Activated T-helper 1 cell treated with anti-CD3 and anti-CD28 coated beads, Interleukin-12 subunit alpha, Interleukin-12 subunit beta, Interleukin-2, Interleukin-4 antibody, amounts not matched to agents 30 ng/mL and 10 ng/mL and 1 ng/mL, durations not matched to agents 14 hours and 24 hours and 36 hours (primary cell): ENCODE data around the gene MYO1B. TPM values are rescaled to one million over a fixed set of nuclear protein-coding genes. Genes with fewer than 3 reads are reported as not detected.
"Not testable (repeated sequence)": the region's sequence is repeated elsewhere in the genome, so short reads cannot be mapped to it uniquely, and the experiment has no call there.

ENCODE experiments used
- DNase-seq: peaks from one replicate; pipeline ENCODE4 v3.0.0; 2021; ENCODE audit warnings: low spot score
- H3K27ac Mint-ChIP-seq: one replicate; pipeline ENCODE4 v1.8.0; 2021; ENCODE audit warnings: mild to moderate bottlenecking, mixed read lengths
- H3K27me3 Mint-ChIP-seq: one replicate; pipeline ENCODE4 v1.8.0; 2022; ENCODE audit warnings: mild to moderate bottlenecking, moderate library complexity, mixed read lengths; ENCODE audit not compliant: insufficient read depth
- H3K36me3 Mint-ChIP-seq: one replicate; pipeline ENCODE4 v1.8.0; 2021; ENCODE audit warnings: low read depth, mixed read lengths
- H3K4me1 Mint-ChIP-seq: one replicate; pipeline ENCODE4 v1.8.0; 2021; ENCODE audit warnings: low read depth, mixed read lengths
- H3K4me3 Mint-ChIP-seq: one replicate; pipeline ENCODE4 v1.8.0; 2021; ENCODE audit warnings: mild to moderate bottlenecking, moderate library complexity, mixed read lengths
- H3K9me3 Mint-ChIP-seq: one replicate; pipeline ENCODE4 v1.8.0; 2021; ENCODE audit warnings: mixed read lengths
- intact Hi-C: fragments of 100-400 bp; cut with micrococcal nuclease; formaldehyde crosslinking; loops from one replicate; pipeline ENCODE4 v1.15.1; 2024
- total RNA-seq: library from RNA; stranded (reverse); gene quantifications from 2 replicates; pipeline ENCODE4 v1.2.3, GENCODE V29; 2022

Gene MYO1B
- total RNA-seq, 1 donor from 2014 or later = 13.2 TPM

GRCh38 chr2:191430476-191430875, 185.3 kb downstream of the MYO1B start:
- Mint-ChIP-seq H3K4me3 (no peak overlapping the region), H3K27me3 (peaks cover 6% of the 10 kb centered on the region), H3K27ac (no peak overlapping the region), H3K9me3 (no peaks in the 10 kb centered on the region), H3K36me3 (no peaks in the 10 kb centered on the region), H3K4me1 (no peaks in the 10 kb centered on the region)
- DNase-seq = no peak
- intact Hi-C loops = no loop called here

DNA sequence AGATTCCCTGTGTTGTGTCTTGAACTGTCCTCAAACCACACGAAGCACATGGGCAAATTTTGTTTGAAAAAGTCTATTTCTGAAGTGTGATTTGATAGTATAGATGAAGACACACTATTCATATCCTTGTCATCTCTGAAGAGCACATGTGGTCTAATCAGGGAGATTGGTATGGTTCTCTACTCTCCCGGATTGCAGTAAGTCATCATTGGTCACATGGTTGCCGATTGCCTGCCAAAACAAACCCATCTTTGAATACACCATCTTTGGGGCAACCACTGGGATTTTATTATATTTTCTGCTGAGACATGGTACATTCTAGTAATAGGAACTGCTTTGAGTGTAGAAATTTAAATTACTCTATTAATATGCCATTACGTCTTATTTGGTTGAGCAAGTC, 186.9 kb downstream of the MYO1B start:
- no peaks in the 10 kb centered on the region for H3K36me3 Mint-ChIP-seq
- intact Hi-C loops = no loop called here
- H3K9me3 Mint-ChIP-seq = no peaks in the 10 kb centered on the region
- H3K4me1 Mint-ChIP-seq = no peaks in the 10 kb centered on the region
- no peak overlapping the region for H3K27ac Mint-ChIP-seq
- DNase-seq = no peak
- no peak overlapping the region for H3K4me3 Mint-ChIP-seq
- peaks cover 6% of the 10 kb centered on the region for H3K27me3 Mint-ChIP-seq

GRCh38 chr2:191434072-191434471, 188.9 kb downstream of the MYO1B start:
- peaks cover 11% of the 10 kb centered on the region for H3K27me3 Mint-ChIP-seq
- H3K27ac Mint-ChIP-seq = no peak overlapping the region
- no peaks in the 10 kb centered on the region for H3K4me1 Mint-ChIP-seq
- DNase-seq = no peak
- no peaks in the 10 kb centered on the region for H3K36me3 Mint-ChIP-seq
- intact Hi-C loops = no loop called here
- no peaks in the 10 kb centered on the region for H3K9me3 Mint-ChIP-seq
- H3K4me3 Mint-ChIP-seq = no peak overlapping the region

GRCh38 chr2:191435141-191435540, 189.9 kb downstream of the MYO1B start:
- Mint-ChIP-seq H3K27ac (no peak overlapping the region), H3K4me3 (no peak overlapping the region), H3K36me3 (no peaks in the 10 kb centered on the region), H3K9me3 (no peaks in the 10 kb centered on the region), H3K27me3 (peaks cover 15% of the 10 kb centered on the region), H3K4me1 (no peaks in the 10 kb centered on the region)
- no peak for DNase-seq
- intact Hi-C loops = no loop called here

DNA sequence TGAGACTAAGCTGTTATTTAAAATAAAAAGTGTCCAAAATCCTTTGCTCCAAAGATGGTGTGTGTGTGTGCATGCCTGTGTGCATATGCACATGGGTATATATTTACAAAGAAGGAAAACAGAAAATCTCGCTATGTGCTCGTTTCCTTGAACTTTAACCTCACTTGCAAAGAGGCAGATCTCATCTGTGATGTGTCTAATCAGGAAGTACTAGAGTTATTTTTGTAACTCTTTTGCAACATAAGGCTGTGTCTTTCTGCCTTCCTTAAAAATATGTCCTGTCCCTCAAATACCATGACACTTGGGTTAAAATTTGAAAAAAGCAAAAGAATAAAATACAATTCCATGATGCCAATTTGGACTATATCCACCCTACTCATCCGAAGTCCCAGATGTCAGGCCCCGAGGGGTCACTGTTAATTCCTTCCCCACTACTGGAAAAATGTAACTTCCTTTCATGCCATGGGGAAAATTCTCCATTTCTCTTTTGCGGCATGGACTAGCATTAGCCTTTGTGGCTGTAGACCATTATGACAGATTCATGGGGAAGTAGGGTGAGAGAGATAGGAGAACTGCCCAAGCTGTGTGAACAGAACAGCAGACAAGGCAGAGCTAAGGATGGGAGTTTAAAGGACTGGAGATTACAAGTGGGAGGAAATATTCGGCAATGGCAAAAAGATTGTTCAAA, 191.3 kb downstream of the MYO1B start:
- Mint-ChIP-seq H3K9me3 (no peaks in the 10 kb centered on the region), H3K4me1 (no peaks in the 10 kb centered on the region), H3K36me3 (no peaks in the 10 kb centered on the region), H3K27ac (no peak overlapping the region), H3K4me3 (no peak overlapping the region), H3K27me3 (peaks cover 15% of the 10 kb centered on the region)
- intact Hi-C loops = no loop called here
- no peak for DNase-seq

DNA sequence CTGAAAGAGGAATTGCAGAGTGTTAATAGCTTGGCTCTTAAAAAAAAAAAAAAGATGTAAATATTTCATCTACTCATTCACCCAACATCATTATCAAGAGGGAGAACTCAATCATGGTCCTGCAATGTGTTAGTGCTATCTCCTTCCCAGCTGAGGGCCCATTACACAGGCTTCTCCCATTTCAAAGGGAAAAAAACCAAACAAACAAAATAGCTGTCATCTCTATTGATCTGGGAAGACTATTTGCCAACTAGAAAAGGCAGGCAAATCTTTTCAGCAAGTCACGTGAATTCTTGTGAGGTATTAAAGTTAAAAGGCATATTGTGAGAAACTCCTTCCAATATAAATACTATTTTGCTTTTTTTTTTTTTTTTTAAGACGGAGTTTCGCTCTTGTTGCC, 194.3 kb downstream of the MYO1B start:
- no peaks in the 10 kb centered on the region for H3K36me3 Mint-ChIP-seq
- no peak overlapping the region for H3K4me3 Mint-ChIP-seq
- intact Hi-C loops = no loop called here
- H3K27ac Mint-ChIP-seq = no peak overlapping the region
- H3K4me1 Mint-ChIP-seq = no peaks in the 10 kb centered on the region
- H3K9me3 Mint-ChIP-seq = no peaks in the 10 kb centered on the region
- DNase-seq = no peak
- peaks cover 9% of the 10 kb centered on the region for H3K27me3 Mint-ChIP-seq

DNA sequence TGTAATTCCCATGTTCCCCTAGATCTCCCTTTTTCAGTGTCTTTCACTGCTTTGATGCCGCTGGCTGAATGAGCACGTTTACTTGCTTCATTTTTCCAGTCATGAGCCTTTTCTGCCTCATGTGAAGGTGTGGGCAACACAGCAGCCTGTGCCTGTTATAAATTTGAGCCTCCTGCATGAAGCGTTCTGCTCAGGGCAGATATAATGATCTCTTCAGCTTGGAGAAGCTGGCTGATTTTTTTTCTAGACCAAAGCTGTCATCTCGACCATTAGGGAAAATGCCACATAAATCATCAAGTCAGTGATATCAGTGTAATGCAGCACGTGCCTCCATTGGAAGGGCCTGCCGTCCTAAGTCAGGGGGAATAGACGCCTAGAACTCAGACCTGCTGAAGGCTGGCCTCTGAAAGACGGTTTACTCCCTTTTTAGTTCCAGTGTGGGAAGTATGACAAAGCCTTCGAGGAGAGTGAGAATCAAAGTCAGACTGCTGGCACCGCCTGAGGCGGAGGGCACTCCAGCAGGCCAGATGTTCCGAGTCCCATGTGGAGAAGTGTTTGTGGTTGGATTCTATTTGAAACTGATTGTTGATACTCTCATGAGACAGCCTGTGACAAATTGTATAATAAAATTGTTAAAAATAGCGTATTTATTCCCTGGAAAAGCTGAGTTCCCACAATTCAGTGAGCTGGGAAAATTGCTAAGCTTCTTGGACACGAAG, 196.5 kb downstream of the MYO1B start:
- Mint-ChIP-seq H3K9me3 (no peaks in the 10 kb centered on the region), H3K27ac (no peak overlapping the region), H3K4me1 (no peaks in the 10 kb centered on the region), H3K36me3 (no peaks in the 10 kb centered on the region), H3K27me3 (peaks cover 18% of the 10 kb centered on the region), H3K4me3 (no peak overlapping the region)
- DNase-seq = no peak
- intact Hi-C loops = no loop called here

GRCh38 chr2:191443446-191443845, 198.2 kb downstream of the MYO1B start:
- H3K4me3 Mint-ChIP-seq = no peak overlapping the region
- no peak overlapping the region for H3K27ac Mint-ChIP-seq
- H3K9me3 Mint-ChIP-seq = no peaks in the 10 kb centered on the region
- no peaks in the 10 kb centered on the region for H3K4me1 Mint-ChIP-seq
- peaks cover 17% of the 10 kb centered on the region for H3K27me3 Mint-ChIP-seq
- intact Hi-C loops = no loop called here
- DNase-seq = no peak
- no peaks in the 10 kb centered on the region for H3K36me3 Mint-ChIP-seq

DNA sequence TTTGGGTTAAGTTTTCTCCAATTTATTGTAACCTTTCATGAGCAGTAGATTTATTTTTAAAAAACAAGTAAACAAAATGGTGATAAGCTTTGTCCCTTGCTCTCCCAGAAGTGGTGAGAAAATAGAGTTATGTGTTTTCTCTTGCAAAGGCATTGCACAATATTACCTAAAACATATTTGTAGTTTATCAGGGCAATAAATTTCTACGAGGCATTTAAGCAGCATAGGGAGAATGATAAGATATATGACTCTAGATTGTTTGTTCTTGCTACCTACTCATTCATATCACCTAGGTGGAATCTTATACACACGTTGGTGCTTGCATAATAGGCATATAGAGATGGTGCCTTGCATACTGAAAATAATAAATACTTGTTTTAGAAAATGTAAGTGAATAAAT, 201.7 kb downstream of the MYO1B start:
- Mint-ChIP-seq H3K4me1 (no peaks in the 10 kb centered on the region), H3K9me3 (no peaks in the 10 kb centered on the region), H3K36me3 (no peaks in the 10 kb centered on the region), H3K4me3 (no peak overlapping the region), H3K27ac (no peak overlapping the region), H3K27me3 (peaks cover 16% of the 10 kb centered on the region)
- DNase-seq = no peak
- intact Hi-C loops = no loop called here

GRCh38 chr2:191451116-191451515, 205.9 kb downstream of the MYO1B start:
- H3K36me3 Mint-ChIP-seq = no peaks in the 10 kb centered on the region
- no peak overlapping the region for H3K27ac Mint-ChIP-seq
- H3K4me1 Mint-ChIP-seq = no peaks in the 10 kb centered on the region
- DNase-seq = no peak
- H3K9me3 Mint-ChIP-seq = no peaks in the 10 kb centered on the region
- intact Hi-C loops = no loop called here
- no peak overlapping the region for H3K4me3 Mint-ChIP-seq
- H3K27me3 Mint-ChIP-seq = peaks cover 19% of the 10 kb centered on the region

DNA sequence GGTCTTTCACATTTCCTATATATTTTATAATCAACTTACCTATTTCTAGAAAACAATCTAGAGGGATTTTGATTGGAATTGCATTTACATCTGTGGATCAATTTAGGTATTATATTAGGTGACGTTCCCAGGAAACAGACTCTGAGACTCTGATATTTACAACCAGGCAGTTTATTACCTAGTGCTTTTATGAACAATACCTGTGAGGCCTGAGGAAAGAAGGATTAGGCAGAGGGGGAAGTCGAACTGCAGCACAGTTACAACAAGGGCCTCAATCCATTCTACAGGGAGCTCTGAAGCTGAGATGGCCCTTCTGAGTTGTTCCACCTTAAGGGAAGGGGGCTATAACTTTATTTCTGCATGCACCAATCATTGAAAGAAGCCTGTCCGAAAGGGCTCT, 206.9 kb downstream of the MYO1B start:
- no peak for DNase-seq
- Mint-ChIP-seq H3K4me3 (no peak overlapping the region), H3K27ac (no peak overlapping the region), H3K27me3 (peaks cover 15% of the 10 kb centered on the region), H3K36me3 (no peaks in the 10 kb centered on the region), H3K4me1 (no peaks in the 10 kb centered on the region), H3K9me3 (no peaks in the 10 kb centered on the region)
- intact Hi-C loops = no loop called here

DNA sequence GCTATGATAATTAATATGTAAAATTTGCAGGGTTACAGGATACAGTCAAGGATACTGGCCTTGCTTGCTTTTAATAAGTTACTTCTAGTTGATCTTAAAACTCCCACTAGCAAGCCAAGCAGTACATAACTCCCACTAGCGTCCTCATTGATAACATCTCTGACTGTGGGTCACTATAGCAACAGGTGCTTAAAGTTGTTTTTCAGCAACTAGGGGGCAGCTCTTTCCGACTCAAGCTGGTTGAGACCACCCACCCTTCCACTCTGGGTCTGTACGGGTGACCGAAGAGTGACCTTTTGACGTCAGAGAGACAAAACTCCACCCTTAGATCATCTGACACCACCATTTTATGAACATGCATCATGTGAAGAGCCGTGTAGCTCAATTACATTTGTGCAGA, 208.6 kb downstream of the MYO1B start:
- H3K4me3 Mint-ChIP-seq = no peak overlapping the region

GRCh38 chr2:191456506-191456905, 211.3 kb downstream of the MYO1B start:
- peaks cover 13% of the 10 kb centered on the region for H3K27me3 Mint-ChIP-seq
- DNase-seq, H3K36me3 Mint-ChIP-seq, intact Hi-C loops, H3K4me3 Mint-ChIP-seq, H3K27ac Mint-ChIP-seq, H3K9me3 Mint-ChIP-seq, H3K4me1 Mint-ChIP-seq: not testable (repeated sequence)

More for the DNA sequence above, 208.6 kb downstream of the MYO1B start:
- Mint-ChIP-seq H3K36me3 (no peaks in the 10 kb centered on the region), H3K9me3 (no peaks in the 10 kb centered on the region), H3K27ac (no peak overlapping the region), H3K27me3 (peaks cover 12% of the 10 kb centered on the region), H3K4me1 (no peaks in the 10 kb centered on the region)
- DNase-seq = no peak
- intact Hi-C loops = no loop called here
